HL-60 (cell line): ENCODE measurements around the gene WBP2.

ENCODE experiments used
- TF ChIP-seq, protein P1 (sequence below): IDR thresholded peaks from 2 replicates; pipeline ENCODE4 v1.6.1; 2012; ENCODE audit warnings: low read depth; ENCODE audit not compliant: insufficient replicate concordance
- TF ChIP-seq, protein P2 (sequence below): IDR thresholded peaks from one replicate; pipeline ENCODE4 v1.5.1; 2011; ENCODE audit warnings: low read length, control low read depth, inconsistent platforms; ENCODE audit not compliant: insufficient read depth

DNA sequence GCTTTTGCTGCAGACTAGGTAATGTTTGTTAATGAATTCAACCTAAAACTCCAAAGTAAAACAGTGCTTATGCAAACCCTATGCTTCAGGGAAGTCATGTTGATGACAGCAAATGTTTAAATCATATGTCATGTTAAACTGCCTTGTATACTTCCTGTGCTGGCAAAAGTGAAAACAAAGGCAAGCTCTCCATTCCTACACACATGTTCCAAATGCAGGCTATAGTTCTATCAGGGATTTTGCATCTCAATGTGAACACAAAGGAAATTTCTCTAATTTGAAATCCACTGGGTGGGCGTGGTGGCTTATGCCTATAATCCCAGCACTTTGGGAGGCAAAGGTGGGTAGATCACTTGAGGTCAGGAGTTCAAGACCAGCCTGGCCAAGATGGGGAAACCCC is 51.3 kb downstream of the WBP2 start:
- TF ChIP-seq, protein P1, sequence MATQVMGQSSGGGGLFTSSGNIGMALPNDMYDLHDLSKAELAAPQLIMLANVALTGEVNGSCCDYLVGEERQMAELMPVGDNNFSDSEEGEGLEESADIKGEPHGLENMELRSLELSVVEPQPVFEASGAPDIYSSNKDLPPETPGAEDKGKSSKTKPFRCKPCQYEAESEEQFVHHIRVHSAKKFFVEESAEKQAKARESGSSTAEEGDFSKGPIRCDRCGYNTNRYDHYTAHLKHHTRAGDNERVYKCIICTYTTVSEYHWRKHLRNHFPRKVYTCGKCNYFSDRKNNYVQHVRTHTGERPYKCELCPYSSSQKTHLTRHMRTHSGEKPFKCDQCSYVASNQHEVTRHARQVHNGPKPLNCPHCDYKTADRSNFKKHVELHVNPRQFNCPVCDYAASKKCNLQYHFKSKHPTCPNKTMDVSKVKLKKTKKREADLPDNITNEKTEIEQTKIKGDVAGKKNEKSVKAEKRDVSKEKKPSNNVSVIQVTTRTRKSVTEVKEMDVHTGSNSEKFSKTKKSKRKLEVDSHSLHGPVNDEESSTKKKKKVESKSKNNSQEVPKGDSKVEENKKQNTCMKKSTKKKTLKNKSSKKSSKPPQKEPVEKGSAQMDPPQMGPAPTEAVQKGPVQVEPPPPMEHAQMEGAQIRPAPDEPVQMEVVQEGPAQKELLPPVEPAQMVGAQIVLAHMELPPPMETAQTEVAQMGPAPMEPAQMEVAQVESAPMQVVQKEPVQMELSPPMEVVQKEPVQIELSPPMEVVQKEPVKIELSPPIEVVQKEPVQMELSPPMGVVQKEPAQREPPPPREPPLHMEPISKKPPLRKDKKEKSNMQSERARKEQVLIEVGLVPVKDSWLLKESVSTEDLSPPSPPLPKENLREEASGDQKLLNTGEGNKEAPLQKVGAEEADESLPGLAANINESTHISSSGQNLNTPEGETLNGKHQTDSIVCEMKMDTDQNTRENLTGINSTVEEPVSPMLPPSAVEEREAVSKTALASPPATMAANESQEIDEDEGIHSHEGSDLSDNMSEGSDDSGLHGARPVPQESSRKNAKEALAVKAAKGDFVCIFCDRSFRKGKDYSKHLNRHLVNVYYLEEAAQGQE: no peak
- TF ChIP-seq, protein P2, sequence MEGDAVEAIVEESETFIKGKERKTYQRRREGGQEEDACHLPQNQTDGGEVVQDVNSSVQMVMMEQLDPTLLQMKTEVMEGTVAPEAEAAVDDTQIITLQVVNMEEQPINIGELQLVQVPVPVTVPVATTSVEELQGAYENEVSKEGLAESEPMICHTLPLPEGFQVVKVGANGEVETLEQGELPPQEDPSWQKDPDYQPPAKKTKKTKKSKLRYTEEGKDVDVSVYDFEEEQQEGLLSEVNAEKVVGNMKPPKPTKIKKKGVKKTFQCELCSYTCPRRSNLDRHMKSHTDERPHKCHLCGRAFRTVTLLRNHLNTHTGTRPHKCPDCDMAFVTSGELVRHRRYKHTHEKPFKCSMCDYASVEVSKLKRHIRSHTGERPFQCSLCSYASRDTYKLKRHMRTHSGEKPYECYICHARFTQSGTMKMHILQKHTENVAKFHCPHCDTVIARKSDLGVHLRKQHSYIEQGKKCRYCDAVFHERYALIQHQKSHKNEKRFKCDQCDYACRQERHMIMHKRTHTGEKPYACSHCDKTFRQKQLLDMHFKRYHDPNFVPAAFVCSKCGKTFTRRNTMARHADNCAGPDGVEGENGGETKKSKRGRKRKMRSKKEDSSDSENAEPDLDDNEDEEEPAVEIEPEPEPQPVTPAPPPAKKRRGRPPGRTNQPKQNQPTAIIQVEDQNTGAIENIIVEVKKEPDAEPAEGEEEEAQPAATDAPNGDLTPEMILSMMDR: no peak
